HepG2 (cell line): Measurements from ENCODE around the gene PLA1A.

ENCODE experiments used
- KDM2A ChIP-seq: sonication (generic); formaldehyde crosslinking; IDR thresholded peaks from 2 replicates; pipeline ENCODE4 v1.4.0; 2020; ENCODE audit warnings: low read depth, missing genetic modification reagents, borderline replicate concordance
- MLX ChIP-seq: IDR thresholded peaks from 2 replicates; pipeline ENCODE4 v1.6.1; 2016
- REST ChIP-seq, 2 experiments: IDR thresholded peaks; 2 replicates each; pipeline ENCODE4 v1.6.1; 2011 to 2012; ENCODE audit warnings: low read length in 2 of 2, borderline replicate concordance in 1 of 2, low read depth in 1 of 2, mild to moderate bottlenecking in 1 of 2, moderate library complexity in 1 of 2
- TF ChIP-seq, protein P1 (sequence below): sonication (generic); formaldehyde crosslinking; IDR thresholded peaks from 2 replicates; pipeline ENCODE4 v1.5.0; 2020; ENCODE audit warnings: mild to moderate bottlenecking, missing genetic modification reagents, moderate library complexity

- TF ChIP-seq, protein P1, sequence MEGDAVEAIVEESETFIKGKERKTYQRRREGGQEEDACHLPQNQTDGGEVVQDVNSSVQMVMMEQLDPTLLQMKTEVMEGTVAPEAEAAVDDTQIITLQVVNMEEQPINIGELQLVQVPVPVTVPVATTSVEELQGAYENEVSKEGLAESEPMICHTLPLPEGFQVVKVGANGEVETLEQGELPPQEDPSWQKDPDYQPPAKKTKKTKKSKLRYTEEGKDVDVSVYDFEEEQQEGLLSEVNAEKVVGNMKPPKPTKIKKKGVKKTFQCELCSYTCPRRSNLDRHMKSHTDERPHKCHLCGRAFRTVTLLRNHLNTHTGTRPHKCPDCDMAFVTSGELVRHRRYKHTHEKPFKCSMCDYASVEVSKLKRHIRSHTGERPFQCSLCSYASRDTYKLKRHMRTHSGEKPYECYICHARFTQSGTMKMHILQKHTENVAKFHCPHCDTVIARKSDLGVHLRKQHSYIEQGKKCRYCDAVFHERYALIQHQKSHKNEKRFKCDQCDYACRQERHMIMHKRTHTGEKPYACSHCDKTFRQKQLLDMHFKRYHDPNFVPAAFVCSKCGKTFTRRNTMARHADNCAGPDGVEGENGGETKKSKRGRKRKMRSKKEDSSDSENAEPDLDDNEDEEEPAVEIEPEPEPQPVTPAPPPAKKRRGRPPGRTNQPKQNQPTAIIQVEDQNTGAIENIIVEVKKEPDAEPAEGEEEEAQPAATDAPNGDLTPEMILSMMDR (CRISPR knock-in tag), result no peak
- TF ChIP-seq REST (IDR thresholded peaks at IDR 0.05; ENCODE audit: borderline replicate concordance in 1 of 2, low read depth in 1 of 2, low read length in 2 of 2), result no peak
- TF ChIP-seq MLX (CRISPR knock-in tag), result no peak
- TF ChIP-seq KDM2A (CRISPR knock-in tag), result no peak
These were observed 67.2 kb downstream of the PLA1A start for GRCh38 chr3:119664850-119665379.
